ENCODE results near the gene CAND1.

Gene CAND1

DNA sequence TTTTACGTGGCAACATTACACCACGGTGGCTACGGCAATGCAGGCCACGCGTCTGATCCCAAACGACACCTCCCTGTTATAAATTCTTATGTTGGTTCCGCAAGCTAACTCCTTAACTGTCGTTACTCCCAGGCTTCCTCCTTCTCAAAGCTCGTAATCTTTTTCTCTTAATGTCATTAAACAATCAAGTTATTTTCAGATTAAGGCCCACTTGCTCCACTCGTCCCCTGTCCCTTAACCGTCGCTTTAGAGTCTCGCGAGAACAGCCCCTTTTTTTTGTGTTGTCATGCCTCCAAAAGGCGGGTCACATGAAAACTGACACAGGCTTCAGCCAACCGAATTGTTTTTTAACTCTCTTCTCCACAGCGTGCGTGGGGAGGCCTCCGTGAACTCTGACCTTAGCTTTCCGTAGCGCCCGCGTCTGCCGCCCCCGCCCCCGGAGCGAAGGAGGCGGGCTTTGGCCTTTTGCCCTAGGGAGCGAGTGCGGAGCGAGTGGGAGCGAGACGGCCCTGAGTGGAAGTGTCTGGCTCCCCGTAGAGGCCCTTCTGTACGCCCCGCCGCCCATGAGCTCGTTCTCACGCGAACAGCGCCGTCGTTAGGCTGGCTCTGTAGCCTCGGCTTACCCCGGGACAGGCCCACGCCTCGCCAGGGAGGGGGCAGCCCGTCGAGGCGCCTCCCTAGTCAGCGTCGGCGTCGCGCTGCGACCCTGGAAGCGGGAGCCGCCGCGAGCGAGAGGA, at the start of gene CAND1:
TSS of gene CAND1 (plus strand) at position 463 of the 737 bp plus-strand sequence. CDS start 360 bp downstream, outside the sequence.
- in situ Hi-C loops (cut with MboI; ENCODE audit: low pct_unique_long_range_greater_than_20kb, low sequenced_read_pairs, unreplicated experiment), result no loop called here
- peak; percentile 94 for DNase-seq (ENCODE audit: low spot score)
- TF ChIP-seq CTCF (IDR thresholded peaks at IDR 0.05; ENCODE audit: extremely low read depth, insufficient read depth, missing control alignments), result peak; percentile 8

GRCh38 chr12:67220065-67220464, 49.1 kb upstream of the CAND1 start:
- no peak for DNase-seq (ENCODE audit: low spot score)
- in situ Hi-C loops (cut with MboI; ENCODE audit: low pct_unique_long_range_greater_than_20kb, low sequenced_read_pairs, unreplicated experiment), result no loop called here
- no peak for TF ChIP-seq CTCF (IDR thresholded peaks at IDR 0.05; ENCODE audit: extremely low read depth, insufficient read depth, missing control alignments)

DNA sequence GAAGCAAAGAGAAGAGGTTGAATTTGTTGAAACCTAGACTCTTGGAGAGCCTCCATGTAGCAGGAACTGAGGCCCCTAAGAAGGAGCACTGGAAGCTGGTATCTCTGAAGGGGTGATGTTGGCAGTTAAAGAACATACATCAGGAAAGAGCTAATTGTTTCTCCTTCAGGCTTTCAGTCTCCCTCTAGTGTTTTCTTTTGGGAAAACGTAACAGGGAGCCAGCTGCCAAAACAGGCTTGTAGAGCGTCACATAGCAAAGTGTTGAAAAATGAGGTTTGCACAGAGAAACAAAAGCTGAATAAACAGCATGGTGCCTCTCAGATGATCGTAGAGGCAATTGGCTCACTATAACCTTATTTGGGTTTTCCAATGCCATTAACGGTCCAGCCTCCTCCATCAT, 46.9 kb upstream of the CAND1 start:
- DNase-seq (ENCODE audit: low spot score), result no peak
- in situ Hi-C loops (cut with MboI; ENCODE audit: low pct_unique_long_range_greater_than_20kb, low sequenced_read_pairs, unreplicated experiment), result no loop called here
- TF ChIP-seq CTCF (IDR thresholded peaks at IDR 0.05; ENCODE audit: extremely low read depth, insufficient read depth, missing control alignments), result no peak

- no peak for TF ChIP-seq CTCF (IDR thresholded peaks at IDR 0.05; ENCODE audit: extremely low read depth, insufficient read depth, missing control alignments)
- in situ Hi-C loops (cut with MboI; ENCODE audit: low pct_unique_long_range_greater_than_20kb, low sequenced_read_pairs, unreplicated experiment), result no loop called here
- DNase-seq (ENCODE audit: low spot score), result no peak
Observed at GRCh38 chr12:67223225-67223624, 45.9 kb upstream of the CAND1 start.

- no peak for TF ChIP-seq CTCF (IDR thresholded peaks at IDR 0.05; ENCODE audit: extremely low read depth, insufficient read depth, missing control alignments)
- in situ Hi-C loops (cut with MboI; ENCODE audit: low pct_unique_long_range_greater_than_20kb, low sequenced_read_pairs, unreplicated experiment), result no loop called here
- DNase-seq (ENCODE audit: low spot score), result no peak
Observed at GRCh38 chr12:67237231-67237630, 31.9 kb upstream of the CAND1 start.

DNA sequence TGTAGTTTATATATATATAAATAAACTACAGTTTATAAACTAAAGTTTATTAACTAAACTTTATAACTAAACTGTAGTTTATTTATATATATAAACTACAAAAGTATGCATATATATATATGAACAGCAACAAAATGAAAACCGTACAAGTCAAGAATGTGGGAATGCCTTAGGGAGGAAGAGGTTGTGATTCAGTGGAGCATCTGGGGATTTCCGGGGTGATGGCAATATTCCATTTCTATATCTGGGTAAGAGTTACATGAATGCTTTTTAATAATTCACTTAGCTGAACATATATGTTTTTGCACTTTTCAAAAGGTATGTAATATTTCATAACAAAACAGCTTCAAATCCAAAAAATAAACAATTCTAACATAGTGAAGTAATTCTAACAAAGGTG, 30.1 kb upstream of the CAND1 start:
- DNase-seq (ENCODE audit: low spot score), result no peak
- no peak for TF ChIP-seq CTCF (IDR thresholded peaks at IDR 0.05; ENCODE audit: extremely low read depth, insufficient read depth, missing control alignments)
- in situ Hi-C loops (cut with MboI; ENCODE audit: low pct_unique_long_range_greater_than_20kb, low sequenced_read_pairs, unreplicated experiment), result no loop called here
